ENCODE data around the gene SSBP1.
"Not testable (repeated sequence)": the region's sequence is repeated elsewhere in the genome, so short reads cannot be mapped to it uniquely, and the experiment has no call there.

The SSBP1 gene, protein sequence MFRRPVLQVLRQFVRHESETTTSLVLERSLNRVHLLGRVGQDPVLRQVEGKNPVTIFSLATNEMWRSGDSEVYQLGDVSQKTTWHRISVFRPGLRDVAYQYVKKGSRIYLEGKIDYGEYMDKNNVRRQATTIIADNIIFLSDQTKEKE

DNA sequence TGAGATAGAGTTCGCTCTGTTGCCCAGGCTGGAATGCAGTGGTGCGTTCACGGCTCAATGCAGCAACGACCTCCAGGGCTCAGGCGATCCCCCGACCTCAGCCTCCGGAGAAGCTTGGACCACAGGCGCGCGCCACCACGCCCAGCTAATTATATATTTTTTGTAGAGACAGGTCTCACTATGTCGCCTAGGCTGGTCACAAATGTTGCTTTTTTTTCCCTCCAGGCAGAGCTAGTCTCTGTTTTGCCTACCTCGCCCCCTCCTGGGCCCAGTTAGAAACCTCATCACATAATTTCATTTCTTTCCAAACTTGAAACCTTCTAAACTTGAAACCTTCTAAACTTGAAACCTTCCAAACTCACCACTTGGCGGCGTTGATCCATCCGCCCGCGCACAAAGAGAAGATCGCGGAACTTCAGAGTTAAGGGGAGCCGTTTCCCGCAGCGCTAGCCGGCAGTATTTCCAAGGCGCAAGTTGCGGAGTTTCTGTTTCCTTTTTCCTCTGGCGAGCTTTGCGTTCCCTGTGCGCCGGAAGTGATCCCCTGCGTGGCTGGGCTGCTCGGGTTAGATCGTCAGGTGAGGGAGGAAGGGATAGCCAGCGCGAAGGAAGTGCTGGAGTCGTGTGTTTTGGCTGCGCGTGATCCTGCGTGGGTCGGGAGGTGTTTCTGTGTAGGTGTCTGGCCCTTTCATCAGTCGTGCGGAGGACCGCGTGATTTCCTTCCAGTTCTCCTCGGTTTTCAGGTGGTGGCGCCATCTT, at the start of gene SSBP1:
TSS of gene SSBP1 (plus strand) at position 523 of the 756 bp plus-strand sequence. CDS start 809 bp downstream, outside the sequence.
- DNase-seq: peak; percentile 97 to 98
- TF ChIP-seq POLR2A (IDR thresholded peaks at IDR 0.05; ENCODE audit: low read length): peak; percentile 96
- TF ChIP-seq GATA1 (IDR thresholded peaks at IDR 0.05; ENCODE audit: low read depth, low read length): no peak

DNA sequence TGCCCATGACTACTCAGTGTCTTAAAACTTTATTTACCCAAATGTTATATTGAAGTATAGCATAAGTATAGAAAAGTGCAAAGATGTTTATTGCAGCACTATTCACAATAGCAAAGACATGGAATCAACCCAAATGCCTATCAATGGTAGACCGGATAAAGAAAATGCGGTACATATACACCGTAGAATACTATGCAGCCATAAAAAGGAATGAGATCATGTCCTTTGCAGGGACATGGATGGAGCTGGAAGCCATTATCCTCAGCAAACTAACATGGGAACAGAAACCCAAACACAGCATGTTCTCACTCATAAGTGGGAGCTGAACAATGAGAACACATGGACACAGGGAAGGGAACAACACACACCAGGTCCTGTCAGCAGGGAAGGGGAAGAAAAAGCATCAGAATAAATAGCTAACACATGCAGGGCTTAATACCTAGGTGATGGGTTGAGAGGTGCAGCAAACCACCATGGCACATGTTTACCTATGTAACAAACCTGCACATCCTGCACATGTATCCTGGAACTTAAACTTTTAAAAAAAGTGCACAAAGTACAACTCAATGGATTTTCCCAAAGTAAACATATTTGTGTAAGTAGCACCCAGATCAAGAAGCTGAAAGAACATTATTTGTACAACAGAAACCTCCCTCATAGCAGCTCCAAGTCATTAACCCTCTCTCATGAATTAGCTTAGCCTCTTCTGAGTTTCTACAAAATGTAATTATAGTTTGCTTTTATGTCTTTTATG, 48.9 kb upstream of the SSBP1 start:
- not testable (repeated sequence) for DNase-seq

DNA sequence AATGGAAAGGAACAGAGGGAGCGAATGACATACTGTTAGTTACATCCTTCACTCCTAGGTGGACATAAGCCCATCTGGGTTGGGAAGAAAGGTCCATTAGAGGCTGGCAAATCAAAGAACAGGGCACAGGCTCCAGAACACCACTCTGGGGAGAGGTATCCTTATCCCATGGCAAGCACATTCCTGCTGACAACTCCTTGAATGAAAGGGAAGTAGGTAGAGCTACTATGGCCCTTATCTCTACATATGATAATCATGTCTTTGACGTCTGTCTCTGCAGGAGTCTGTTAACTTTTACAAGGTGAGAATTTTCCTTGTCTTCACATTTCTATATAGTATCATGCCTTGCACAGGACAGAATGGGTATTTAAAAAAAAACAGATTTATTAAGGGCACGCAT, 46.6 kb upstream of the SSBP1 start:
- TF ChIP-seq POLR2A (IDR thresholded peaks at IDR 0.05; ENCODE audit: low read length): no peak
- no peak for DNase-seq

DNA sequence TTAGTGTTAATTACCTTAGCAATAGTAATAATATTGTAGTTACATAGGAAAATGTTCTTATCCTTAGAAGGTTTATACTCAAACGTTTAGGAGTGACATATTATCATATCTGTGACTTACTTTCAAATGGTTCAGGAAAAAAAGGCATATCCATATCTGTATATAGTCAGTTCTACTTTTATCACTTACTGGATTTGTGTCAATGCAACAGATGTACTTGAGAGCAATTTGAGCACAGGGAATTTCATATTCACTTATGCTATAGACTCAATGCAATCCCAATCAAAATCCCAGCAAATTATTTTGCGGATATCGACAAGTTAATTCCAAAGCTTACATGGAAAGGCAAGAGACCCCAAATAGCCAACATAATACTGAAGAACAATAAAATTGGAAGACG, 46.2 kb upstream of the SSBP1 start:
- no peak for DNase-seq
- TF ChIP-seq GATA1 (IDR thresholded peaks at IDR 0.05; ENCODE audit: low read depth, low read length): no peak
- no peak for TF ChIP-seq POLR2A (IDR thresholded peaks at IDR 0.05; ENCODE audit: low read length)

DNA sequence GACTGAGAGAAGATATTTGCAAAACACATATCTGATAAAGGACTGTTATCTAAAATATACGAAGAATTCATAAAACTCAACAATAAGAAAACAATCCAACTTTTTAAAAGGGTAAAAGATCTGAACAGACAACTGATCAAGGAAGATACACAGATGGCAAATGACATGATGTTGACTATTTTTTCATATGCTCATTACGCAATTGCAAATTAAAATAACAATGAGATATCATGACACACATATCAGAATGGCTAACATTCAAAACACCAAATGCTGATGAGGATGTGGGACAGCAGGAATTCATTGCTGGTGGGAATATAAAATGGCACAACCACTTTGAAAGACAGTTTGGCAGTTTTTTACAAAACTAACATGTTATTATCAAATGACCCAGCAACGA, 45.1 kb upstream of the SSBP1 start:
- TF ChIP-seq GATA1 (IDR thresholded peaks at IDR 0.05; ENCODE audit: low read depth, low read length): no peak
- no peak for TF ChIP-seq POLR2A (IDR thresholded peaks at IDR 0.05; ENCODE audit: low read length)
- DNase-seq: no peak

DNA sequence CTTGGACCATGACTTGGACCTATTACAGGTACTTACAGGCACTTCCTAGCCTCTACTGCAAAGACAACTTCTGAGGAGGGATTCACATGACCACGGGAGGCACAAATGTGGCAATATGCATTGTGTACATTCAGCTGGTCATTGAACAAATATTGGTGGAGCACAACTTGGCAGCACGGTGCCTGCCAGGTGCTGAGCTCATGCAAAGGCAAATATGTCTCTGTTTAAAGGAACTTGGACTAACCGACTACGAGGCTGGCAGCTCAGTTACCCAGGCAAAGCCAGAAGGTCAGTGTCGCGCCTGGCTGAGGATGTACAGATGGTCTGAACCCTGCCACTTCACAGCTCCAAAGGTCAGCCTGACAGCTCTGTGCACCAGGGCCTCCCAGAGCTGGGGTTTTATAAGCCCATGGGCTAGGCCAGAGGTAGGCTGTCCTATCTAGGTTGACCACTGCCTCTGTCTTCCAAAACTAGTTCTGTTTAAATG, 42.3 kb upstream of the SSBP1 start:
- no peak for DNase-seq
- TF ChIP-seq POLR2A (IDR thresholded peaks at IDR 0.05; ENCODE audit: low read length) (no peak), GATA1 (IDR thresholded peaks at IDR 0.05; ENCODE audit: low read depth, low read length) (no peak)

DNA sequence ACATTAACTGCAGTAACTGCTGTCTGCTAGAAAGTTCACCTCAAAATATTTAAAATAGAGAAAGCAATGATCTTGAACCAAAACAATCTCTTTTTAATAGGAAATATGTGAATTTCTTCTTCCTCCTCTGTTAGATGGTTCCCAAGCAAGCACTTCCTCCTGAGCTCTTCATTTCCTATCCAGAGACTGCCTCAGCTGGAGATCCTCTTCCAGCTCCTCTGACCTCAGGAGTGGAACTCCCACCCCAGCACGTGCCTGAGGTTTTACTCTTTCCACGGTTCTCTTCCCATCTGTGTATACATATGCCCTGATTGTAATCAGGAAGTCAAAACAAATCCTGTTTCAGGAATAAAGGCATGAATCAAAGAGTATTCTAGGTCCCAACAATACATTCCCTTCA, 41.8 kb upstream of the SSBP1 start:
- no peak for DNase-seq
- TF ChIP-seq GATA1 (IDR thresholded peaks at IDR 0.05; ENCODE audit: low read depth, low read length) (no peak), POLR2A (IDR thresholded peaks at IDR 0.05; ENCODE audit: low read length) (no peak)

DNA sequence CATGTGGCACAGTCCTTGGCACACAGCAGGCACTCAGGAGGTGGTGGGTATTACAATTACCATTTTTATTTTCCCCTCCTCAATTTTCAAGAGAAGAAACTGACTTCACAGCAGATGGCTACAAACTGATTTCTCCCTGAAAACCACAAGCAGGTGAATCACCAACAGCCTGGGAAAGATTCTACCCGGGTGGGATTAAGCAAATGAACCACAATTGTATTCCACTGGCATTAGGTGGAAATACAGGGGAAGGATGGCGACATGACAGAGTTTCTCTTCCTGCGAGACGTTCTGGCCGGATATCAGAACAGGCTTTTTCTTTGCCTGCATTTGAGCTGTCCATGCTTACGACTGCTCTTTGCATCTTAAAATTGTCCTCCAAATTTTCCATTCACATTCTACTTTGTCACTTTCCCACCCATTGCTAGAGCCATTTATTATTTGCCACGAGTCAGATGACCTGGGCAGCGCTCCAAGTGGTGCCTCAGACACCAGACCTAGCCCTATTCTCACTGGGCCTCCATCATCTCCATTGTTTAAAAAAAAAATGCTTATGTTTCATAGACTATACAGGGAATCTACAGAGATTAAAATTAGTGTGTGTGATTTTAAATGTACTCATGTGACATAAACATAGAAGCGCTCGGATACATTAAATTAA, 40.8 kb upstream of the SSBP1 start:
- peak in 1 of 2 experiments; percentile 24 for DNase-seq
- TF ChIP-seq GATA1 (IDR thresholded peaks at IDR 0.05; ENCODE audit: low read depth, low read length) (no peak), POLR2A (IDR thresholded peaks at IDR 0.05; ENCODE audit: low read length) (no peak)

DNA sequence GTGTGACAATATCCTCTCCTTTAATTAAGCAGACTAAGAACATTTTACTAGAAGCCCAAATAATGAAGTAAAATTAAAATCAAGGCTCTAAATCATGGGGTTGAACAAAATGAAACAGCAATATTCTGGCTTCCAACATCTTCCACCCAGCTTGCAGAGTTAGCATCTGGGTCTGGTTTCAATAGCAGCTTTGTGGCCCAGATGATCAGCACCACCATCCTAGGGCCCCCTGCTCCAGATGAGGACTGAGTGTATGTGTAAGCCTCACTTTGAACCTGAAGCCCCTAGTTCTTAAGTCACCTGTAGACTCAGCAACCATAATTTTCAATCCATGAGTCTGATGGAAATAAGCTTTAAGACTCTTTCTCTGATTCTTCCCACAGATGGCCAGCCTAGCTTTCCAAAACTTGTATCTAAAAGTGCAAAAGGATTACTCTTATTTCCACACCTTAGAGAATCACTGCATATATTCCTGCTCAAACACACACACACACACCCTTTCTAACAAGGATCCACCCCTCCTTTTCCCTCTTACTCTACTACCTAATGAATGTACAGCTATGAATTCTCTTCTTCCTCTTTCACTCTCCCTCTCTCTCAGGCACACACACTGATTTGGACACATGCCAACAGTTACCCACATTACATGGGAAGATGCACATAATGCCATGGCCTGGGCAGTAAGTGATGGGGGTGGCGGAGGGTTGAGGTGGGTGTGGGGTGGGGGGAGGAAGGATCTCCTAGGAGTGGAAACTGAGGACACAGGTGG, 39.7 kb upstream of the SSBP1 start:
- TF ChIP-seq POLR2A (IDR thresholded peaks at IDR 0.05; ENCODE audit: low read length): no peak
- no peak for TF ChIP-seq GATA1 (IDR thresholded peaks at IDR 0.05; ENCODE audit: low read depth, low read length)
- peak in 1 of 2 experiments; percentile 8 for DNase-seq

DNA sequence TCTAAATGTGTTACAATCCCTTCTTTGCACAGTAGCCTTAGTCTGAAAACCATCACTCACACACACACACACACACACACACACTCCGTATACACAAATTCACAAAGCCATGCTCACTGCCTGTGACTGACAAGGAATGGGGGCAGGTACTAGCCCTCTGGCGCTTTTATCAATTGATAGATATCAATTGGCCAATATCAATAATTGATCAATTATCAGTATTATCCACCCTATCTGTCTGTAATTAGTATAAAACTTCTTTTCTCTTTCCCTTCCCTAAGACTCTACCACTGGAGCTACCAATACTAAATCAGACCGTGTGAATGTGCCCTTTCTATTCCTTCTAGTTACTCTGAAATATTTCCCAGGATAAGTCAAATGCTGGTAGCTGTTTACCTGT, 38.3 kb upstream of the SSBP1 start:
- TF ChIP-seq GATA1 (IDR thresholded peaks at IDR 0.05; ENCODE audit: low read depth, low read length): no peak
- no peak for TF ChIP-seq POLR2A (IDR thresholded peaks at IDR 0.05; ENCODE audit: low read length)
- DNase-seq: no peak

DNA sequence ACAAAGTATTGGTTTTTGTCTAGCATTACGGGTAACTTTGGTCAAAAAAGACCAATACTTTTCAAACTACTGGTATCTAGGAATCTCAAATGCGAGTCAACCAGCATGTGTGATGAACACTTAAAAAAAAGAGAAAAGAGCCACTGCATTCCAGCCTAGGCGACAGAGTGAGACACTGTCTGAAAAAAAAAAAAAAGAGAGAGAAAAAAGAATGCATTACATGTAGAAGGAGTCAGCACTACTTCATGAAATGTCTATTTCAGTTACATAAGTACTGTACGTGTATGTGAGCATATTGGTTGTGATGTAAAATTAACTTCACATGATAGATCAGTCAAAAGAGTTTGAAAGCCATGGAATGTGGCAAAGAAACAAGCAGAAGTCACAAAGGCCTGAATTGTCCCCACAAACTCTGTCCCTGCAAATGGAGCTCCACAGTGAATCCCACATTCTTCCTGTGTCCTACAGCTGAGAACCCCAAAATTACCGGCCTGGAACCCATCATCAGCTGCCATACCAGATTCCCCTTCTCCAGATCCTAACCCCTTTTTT, 37.8 kb upstream of the SSBP1 start:
- no peak for TF ChIP-seq GATA1 (IDR thresholded peaks at IDR 0.05; ENCODE audit: low read depth, low read length)
- no peak for TF ChIP-seq POLR2A (IDR thresholded peaks at IDR 0.05; ENCODE audit: low read length)
- no peak for DNase-seq

DNA sequence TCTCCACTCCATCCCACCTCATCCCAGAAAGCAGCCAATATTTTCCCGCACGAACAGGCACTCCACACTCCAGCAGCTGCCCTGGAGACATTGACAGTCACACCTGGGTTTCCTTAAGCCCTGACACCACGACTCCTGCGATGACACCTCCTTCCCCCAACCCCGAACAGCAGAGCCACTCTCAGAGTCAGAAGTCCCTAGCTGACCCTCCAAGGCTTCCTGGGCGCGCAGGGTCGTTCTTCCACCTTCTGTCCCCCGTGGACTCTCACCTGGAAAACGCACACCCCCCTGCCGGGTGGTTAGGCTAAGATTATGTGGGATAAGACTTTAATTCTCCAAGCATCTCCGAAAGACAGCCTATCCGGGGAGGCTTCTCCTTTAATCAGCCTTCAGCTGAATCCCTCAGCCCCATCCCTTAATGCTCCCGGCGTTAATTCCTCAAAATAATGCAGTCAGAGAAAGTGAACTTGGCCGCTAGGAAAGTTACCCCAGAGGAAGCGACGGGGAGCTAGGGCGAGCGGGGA, 37.2 kb upstream of the SSBP1 start:
- TF ChIP-seq POLR2A (IDR thresholded peaks at IDR 0.05; ENCODE audit: low read length) (no peak), GATA1 (IDR thresholded peaks at IDR 0.05; ENCODE audit: low read depth, low read length) (no peak)
- no peak for DNase-seq

DNA sequence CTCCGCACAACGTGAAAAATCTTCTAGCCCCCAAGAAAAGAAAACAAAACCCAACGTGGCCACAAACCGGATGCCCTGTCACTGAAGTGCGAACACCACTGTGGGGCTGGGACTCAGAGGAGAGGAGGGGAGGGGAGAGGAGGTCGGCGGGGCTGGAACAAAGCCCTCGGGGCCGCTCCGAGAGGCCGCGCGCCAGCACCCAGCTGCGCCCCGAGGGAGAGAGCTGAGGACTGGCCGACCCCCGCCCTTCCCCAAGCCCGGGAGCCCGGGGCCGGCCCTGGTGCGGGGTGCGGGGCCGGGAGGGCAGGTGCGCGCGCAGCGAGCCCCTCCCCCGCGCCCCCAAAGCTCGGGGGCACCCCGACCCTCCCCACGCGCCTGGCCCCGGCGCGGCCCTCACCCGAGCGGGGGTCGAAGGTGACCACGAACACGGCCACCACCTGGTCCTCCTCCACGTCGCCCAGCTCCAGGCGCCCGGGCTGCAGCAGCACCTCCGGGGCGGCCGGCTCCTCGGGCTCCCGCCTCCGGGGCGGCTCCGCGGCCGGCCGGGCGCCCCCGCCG, 36.6 kb upstream of the SSBP1 start:
- TF ChIP-seq GATA1 (IDR thresholded peaks at IDR 0.05; ENCODE audit: low read depth, low read length): no peak
- no peak for TF ChIP-seq POLR2A (IDR thresholded peaks at IDR 0.05; ENCODE audit: low read length)
- peak; percentile 41 to 51 for DNase-seq
